SU-DHL-6 (cell line): ENCODE results near the gene ACBD6.

Experiments used
- H2AFZ ChIP-seq: fragments of 200-600 bp; sonication (generic); 2 replicates; pipeline ENCODE4 v1.6.1; 2014; ENCODE audit warnings: low read depth, mild to moderate bottlenecking, moderate library complexity, mixed read lengths, antibody characterized with exemption, low read length; ENCODE audit not compliant: severe bottlenecking
- H3F3A ChIP-seq: fragments of 200-600 bp; shearing (Covaris generic); 2 replicates; pipeline ENCODE4 v1.6.0; 2016; ENCODE audit warnings: antibody characterized with exemption, mild to moderate bottlenecking; ENCODE audit not compliant: insufficient read depth
- H3K27ac ChIP-seq: fragments of 200-600 bp; sonication (generic); 2 replicates; pipeline ENCODE4 v1.5.1; 2016; ENCODE audit warnings: low read depth, mild to moderate bottlenecking, low read length, moderate library complexity, mixed read lengths
- H3K27me3 ChIP-seq: fragments of 200-600 bp; sonication (generic), shearing (Covaris generic); 2 replicates; pipeline ENCODE4 v1.6.0; 2014; ENCODE audit warnings: mild to moderate bottlenecking, low read length
- H3K36me3 ChIP-seq: fragments of 200-600 bp; sonication (generic); 2 replicates; pipeline ENCODE4 v1.6.1; 2014; ENCODE audit warnings: mild to moderate bottlenecking, low read length, mixed read lengths
- H3K4me2 ChIP-seq: fragments of 300-600, 200-600 bp; shearing (Covaris generic), sonication (generic); 2 replicates; pipeline ENCODE4 v1.6.0; 2014; ENCODE audit warnings: low read length, low read depth, mild to moderate bottlenecking; ENCODE audit not compliant: poor library complexity, severe bottlenecking
- H3K4me3 ChIP-seq: fragments of 200-600 bp; sonication (generic); 2 replicates; pipeline ENCODE4 v1.5.1; 2014; ENCODE audit warnings: antibody characterized with exemption, low read length, mild to moderate bottlenecking, mixed read lengths; ENCODE audit not compliant: insufficient read depth, poor library complexity, severe bottlenecking
- H3K79me2 ChIP-seq: fragments of 200-600 bp; sonication (generic); 2 replicates; pipeline ENCODE4 v1.6.1; 2014; ENCODE audit warnings: mild to moderate bottlenecking, low read length, moderate library complexity; ENCODE audit not compliant: insufficient read depth
- H3K9ac ChIP-seq: fragments of 200-600 bp; sonication (generic); 2 replicates; pipeline ENCODE4 v1.7.0; 2014; ENCODE audit warnings: mild to moderate bottlenecking, low read length
- H3K9me2 ChIP-seq: fragments of 200-600 bp; sonication (generic); replicated peaks from 2 replicates; pipeline ENCODE4 v1.6.1; 2014; ENCODE audit warnings: low read length; ENCODE audit not compliant: insufficient read depth
- H3K9me3 ChIP-seq: fragments of 200-600 bp; sonication (generic); 2 replicates; pipeline ENCODE4 v1.6.1; 2014; ENCODE audit warnings: low read length, mixed read lengths; ENCODE audit not compliant: insufficient read depth
- H4K20me1 ChIP-seq: fragments of 200-600 bp; sonication (generic); 2 replicates; pipeline ENCODE4 v1.6.1; 2014; ENCODE audit warnings: low read depth, mild to moderate bottlenecking, antibody characterized with exemption, low read length, moderate library complexity, mixed read lengths
- EZH2phosphoT487 ChIP-seq: fragments of 200-600 bp; sonication (generic), shearing (Covaris generic); conservative IDR thresholded peaks from 2 replicates; pipeline ENCODE4 v1.6.1; 2018; ENCODE audit warnings: mild to moderate bottlenecking, antibody characterized with exemption, low read length, moderate library complexity, mixed read lengths
- TF ChIP-seq, protein P1 (sequence below): fragments of 200-600 bp; sonication (generic); IDR thresholded peaks from one replicate; pipeline ENCODE4 v1.5.1; 2017; ENCODE audit warnings: antibody characterized with exemption, mild to moderate bottlenecking, low read length, moderate library complexity; ENCODE audit not compliant: insufficient read depth, poor library complexity, severe bottlenecking

The ACBD6 gene

DNA sequence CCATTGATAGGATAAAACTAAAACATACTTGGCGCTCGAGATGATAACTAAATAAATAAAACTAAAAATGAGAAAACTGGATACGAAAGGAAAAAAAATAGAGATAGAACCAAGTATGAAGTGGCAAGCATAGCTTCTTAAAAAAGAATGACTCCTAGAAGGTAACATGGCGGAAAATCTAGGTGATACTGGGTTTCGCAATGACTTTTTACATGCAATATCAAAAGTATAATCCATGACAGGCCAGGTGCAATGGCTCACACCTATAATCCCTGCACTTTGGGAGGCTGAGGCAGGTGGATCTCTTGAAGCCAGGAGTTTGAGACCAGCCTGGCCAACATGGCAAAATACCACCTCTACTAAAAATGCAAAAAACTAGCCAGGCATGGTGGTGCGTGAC, 70.7 kb downstream of the ACBD6 start:
- no peak overlapping the region for H3K4me2 ChIP-seq
- H3K36me3 ChIP-seq = peaks cover 11% of the 10 kb centered on the region
- H3K9ac ChIP-seq = no peak overlapping the region
- no peaks in the 10 kb centered on the region for H4K20me1 ChIP-seq
- no peaks in the 10 kb centered on the region for H3K27me3 ChIP-seq
- no peak overlapping the region for H3K27ac ChIP-seq
- H2AFZ ChIP-seq = no peak overlapping the region
- no peaks in the 10 kb centered on the region for H3K9me2 ChIP-seq
- H3K9me3 ChIP-seq = no peaks in the 10 kb centered on the region
- no peak for TF ChIP-seq EZH2phosphoT487
- TF ChIP-seq, protein P1, sequence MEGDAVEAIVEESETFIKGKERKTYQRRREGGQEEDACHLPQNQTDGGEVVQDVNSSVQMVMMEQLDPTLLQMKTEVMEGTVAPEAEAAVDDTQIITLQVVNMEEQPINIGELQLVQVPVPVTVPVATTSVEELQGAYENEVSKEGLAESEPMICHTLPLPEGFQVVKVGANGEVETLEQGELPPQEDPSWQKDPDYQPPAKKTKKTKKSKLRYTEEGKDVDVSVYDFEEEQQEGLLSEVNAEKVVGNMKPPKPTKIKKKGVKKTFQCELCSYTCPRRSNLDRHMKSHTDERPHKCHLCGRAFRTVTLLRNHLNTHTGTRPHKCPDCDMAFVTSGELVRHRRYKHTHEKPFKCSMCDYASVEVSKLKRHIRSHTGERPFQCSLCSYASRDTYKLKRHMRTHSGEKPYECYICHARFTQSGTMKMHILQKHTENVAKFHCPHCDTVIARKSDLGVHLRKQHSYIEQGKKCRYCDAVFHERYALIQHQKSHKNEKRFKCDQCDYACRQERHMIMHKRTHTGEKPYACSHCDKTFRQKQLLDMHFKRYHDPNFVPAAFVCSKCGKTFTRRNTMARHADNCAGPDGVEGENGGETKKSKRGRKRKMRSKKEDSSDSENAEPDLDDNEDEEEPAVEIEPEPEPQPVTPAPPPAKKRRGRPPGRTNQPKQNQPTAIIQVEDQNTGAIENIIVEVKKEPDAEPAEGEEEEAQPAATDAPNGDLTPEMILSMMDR = no peak
- no peaks in the 10 kb centered on the region for H3F3A ChIP-seq
- peaks cover 33% of the 10 kb centered on the region for H3K79me2 ChIP-seq
- H3K4me3 ChIP-seq = no peak overlapping the region

DNA sequence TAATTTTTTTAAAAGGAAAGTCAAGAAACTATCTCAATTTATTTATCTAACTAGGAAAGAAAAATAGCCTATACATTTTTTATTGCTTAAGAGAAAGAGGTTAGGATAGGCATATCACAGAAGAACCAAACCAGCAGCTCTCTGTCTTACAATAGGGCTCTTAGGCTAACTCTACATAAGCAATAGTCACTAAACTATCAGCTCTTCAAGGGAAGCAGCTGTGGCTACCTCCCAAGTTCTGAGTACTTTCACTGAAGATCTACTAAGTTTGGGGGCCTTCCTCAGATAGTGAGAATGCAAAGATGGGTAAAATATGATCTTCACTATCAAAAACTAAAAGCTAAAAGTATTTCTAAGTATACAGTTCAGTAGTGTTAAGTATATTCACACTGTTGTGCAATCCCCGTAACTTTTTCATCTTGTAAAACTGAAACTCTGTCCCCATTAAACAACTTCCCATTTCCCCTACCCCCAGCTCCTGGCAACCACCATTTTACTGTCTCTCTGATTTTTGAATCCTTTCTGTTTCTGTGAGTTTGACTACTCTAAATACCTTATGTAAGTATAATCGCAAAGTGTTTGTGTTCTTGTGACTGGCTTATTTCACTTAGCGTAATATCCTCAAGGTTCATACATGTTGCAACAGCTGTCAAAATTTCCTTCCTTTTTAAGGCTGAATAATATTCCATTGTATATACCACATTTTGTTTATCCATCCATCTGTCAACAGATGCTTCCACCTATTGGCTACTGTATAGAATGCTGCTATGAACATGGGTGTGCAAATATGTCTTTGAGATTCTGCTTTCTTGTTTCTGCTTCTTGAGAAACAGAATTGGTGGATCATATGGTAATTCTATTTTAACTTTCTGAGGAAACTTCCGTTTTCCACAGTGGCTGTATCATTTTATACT, 73.3 kb downstream of the ACBD6 start:
- no peaks in the 10 kb centered on the region for H3K27me3 ChIP-seq
- no peak overlapping the region for H3K9ac ChIP-seq
- H3F3A ChIP-seq = no peaks in the 10 kb centered on the region
- no peak overlapping the region for H3K4me3 ChIP-seq
- H3K79me2 ChIP-seq = peaks cover 33% of the 10 kb centered on the region
- peaks cover 11% of the 10 kb centered on the region for H3K36me3 ChIP-seq
- no peak overlapping the region for H2AFZ ChIP-seq
- no peaks in the 10 kb centered on the region for H4K20me1 ChIP-seq
- no peak overlapping the region for H3K4me2 ChIP-seq
- H3K9me3 ChIP-seq = no peaks in the 10 kb centered on the region
- TF ChIP-seq EZH2phosphoT487 = no peak
- TF ChIP-seq, protein P1 = no peak
- no peaks in the 10 kb centered on the region for H3K9me2 ChIP-seq
- H3K27ac ChIP-seq = no peak overlapping the region

DNA sequence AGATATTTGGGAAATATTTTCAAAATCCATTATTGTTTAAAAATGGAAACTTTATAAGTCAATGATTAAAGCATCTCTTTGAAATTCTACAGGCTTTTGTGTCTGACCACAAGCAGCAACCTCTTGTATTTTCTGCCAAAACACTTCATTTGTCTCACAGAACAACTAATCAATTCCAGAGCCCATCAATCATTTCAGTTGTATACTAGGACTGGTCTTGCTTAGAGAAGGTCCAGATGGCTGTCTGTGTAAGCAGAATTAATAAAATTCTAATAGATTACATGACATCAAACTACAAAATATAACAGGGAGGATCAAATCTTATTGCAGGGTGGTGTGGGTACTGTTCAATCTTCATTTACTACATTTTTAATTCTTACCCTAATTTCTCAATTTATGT, 76.4 kb downstream of the ACBD6 start:
- no peaks in the 10 kb centered on the region for H3K27me3 ChIP-seq
- no peak overlapping the region for H2AFZ ChIP-seq
- no peaks in the 10 kb centered on the region for H3F3A ChIP-seq
- H3K4me3 ChIP-seq = no peak overlapping the region
- H3K79me2 ChIP-seq = peaks cover 4% of the 10 kb centered on the region; the same call in 1 of the 2 replicates
- H3K9ac ChIP-seq = no peak overlapping the region
- H3K4me2 ChIP-seq = no peak overlapping the region
- H3K9me3 ChIP-seq = no peaks in the 10 kb centered on the region
- H4K20me1 ChIP-seq = no peaks in the 10 kb centered on the region
- TF ChIP-seq, protein P1 = no peak
- no peak for TF ChIP-seq EZH2phosphoT487
- H3K27ac ChIP-seq = no peak overlapping the region
- H3K9me2 ChIP-seq = no peaks in the 10 kb centered on the region
- H3K36me3 ChIP-seq = peaks cover 11% of the 10 kb centered on the region
